ENCODE results near the gene ELOVL5. TPM values are rescaled to one million over a fixed set of nuclear protein-coding genes. Genes with fewer than 3 reads are reported as not detected.

The ELOVL5 gene
- polyA plus RNA-seq, 1 of the 3 experiments (the other 2 are of a cell fraction): 31.9 TPM

DNA sequence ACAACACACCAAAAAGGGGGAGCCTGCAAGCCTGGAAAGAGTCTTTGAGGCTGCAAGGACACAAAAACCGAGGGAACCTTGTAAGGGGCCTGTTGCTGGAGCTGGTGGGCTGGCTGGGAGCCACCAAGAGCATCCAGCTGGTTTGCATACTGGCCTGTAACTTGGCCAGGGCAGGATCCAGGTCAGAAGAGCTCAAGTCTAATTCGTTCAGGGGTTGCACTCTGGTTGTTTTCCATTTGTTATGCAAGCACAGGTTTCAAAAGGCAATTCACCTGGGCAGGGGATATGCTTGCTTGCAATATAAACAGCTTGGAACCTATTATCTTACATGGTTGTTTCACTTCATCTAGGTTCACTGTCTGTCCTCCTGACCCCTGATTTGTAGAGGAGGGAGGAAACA lies 101.8 kb downstream of the ELOVL5 start:
- Histone ChIP-seq H4K20me1 (ENCODE audit: insufficient read depth) (no peaks in the 10 kb centered on the region), H3K27ac (ENCODE audit: low read depth in 2 of 2, low read length in 1 of 2) (no peak overlapping the region), H3F3A (replicated peaks; ENCODE audit: insufficient read depth) (peaks cover 9% of the 10 kb centered on the region), H2AFZ (ENCODE audit: low read depth) (no peak overlapping the region), H3K36me3 (replicated peaks in 1 of 2; ENCODE audit: control insufficient read depth in 1 of 2, insufficient read depth in 2 of 2, low read length in 1 of 2) (no peaks in the 10 kb centered on the region), H3K4me3 (ENCODE audit: low read depth in 2 of 2, low read length in 1 of 2) (no peak overlapping the region), H3K9ac (no peak overlapping the region), H3K9me2 (no peaks in the 10 kb centered on the region), H3K9me3 (no peaks in the 10 kb centered on the region), H3K4me1 (ENCODE audit: control insufficient read depth in 1 of 2, insufficient read depth in 2 of 2, low read depth in 1 of 2, low read length in 1 of 2) (peaks cover 0 to 3% of the 10 kb centered on the region in 2 experiments; a peak in 1 of 4 replicates), H3K79me2 (ENCODE audit: insufficient read depth) (no peaks in the 10 kb centered on the region), H3K4me2 (no peak overlapping the region), H3K27me3 (ENCODE audit: insufficient read depth) (no peaks in the 10 kb centered on the region)
- no peak for DNase-seq
- WGBS (ENCODE audit: low lambda C conversion rate): 15% methylated on average over 2 of the region's 2 CpGs
- POLR2A ChIA-PET: no interaction called here
- CTCF ChIA-PET: no interaction called here
- TF ChIP-seq YY1 (IDR thresholded peaks at IDR 0.05; ENCODE audit: low read depth) (no peak), MXI1 (IDR thresholded peaks at IDR 0.05; ENCODE audit: low read depth, low read length) (no peak), FOSL2 (IDR thresholded peaks at IDR 0.05; ENCODE audit: borderline replicate concordance, low read depth) (no peak), JUND (IDR thresholded peaks at IDR 0.05) (no peak), SIN3A (IDR thresholded peaks at IDR 0.05; ENCODE audit: borderline replicate concordance, low read depth, low read length) (no peak), RCOR1 (IDR thresholded peaks at IDR 0.05; ENCODE audit: low read length) (no peak), NRF1 (IDR thresholded peaks at IDR 0.05; ENCODE audit: low read depth, low read length) (no peak), EZH2phosphoT487 (IDR thresholded peaks at IDR 0.05; ENCODE audit: borderline replicate concordance, low read depth) (no peak), POLR2AphosphoS5 (IDR thresholded peaks at IDR 0.05; ENCODE audit: low read depth, low read length) (no peak), GATA2 (CRISPR knock-in tag; IDR thresholded peaks at IDR 0.05) (no peak), RFX5 (IDR thresholded peaks at IDR 0.05; ENCODE audit: low read length) (no peak), RXRA (IDR thresholded peaks at IDR 0.05; ENCODE audit: borderline replicate concordance, low read depth) (no peak), GABPA (IDR thresholded peaks at IDR 0.05; ENCODE audit: low read depth) (no peak)
- TF ChIP-seq, protein P1, sequence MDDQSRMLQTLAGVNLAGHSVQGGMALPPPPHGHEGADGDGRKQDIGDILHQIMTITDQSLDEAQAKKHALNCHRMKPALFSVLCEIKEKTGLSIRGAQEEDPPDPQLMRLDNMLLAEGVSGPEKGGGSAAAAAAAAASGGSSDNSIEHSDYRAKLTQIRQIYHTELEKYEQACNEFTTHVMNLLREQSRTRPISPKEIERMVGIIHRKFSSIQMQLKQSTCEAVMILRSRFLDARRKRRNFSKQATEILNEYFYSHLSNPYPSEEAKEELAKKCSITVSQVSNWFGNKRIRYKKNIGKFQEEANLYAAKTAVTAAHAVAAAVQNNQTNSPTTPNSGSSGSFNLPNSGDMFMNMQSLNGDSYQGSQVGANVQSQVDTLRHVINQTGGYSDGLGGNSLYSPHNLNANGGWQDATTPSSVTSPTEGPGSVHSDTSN (IDR thresholded peaks at IDR 0.05): no peak
- TF ChIP-seq, protein P2, sequence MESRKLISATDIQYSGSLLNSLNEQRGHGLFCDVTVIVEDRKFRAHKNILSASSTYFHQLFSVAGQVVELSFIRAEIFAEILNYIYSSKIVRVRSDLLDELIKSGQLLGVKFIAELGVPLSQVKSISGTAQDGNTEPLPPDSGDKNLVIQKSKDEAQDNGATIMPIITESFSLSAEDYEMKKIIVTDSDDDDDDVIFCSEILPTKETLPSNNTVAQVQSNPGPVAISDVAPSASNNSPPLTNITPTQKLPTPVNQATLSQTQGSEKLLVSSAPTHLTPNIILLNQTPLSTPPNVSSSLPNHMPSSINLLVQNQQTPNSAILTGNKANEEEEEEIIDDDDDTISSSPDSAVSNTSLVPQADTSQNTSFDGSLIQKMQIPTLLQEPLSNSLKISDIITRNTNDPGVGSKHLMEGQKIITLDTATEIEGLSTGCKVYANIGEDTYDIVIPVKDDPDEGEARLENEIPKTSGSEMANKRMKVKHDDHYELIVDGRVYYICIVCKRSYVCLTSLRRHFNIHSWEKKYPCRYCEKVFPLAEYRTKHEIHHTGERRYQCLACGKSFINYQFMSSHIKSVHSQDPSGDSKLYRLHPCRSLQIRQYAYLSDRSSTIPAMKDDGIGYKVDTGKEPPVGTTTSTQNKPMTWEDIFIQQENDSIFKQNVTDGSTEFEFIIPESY (IDR thresholded peaks at IDR 0.05; ENCODE audit: borderline replicate concordance, low read depth): no peak
- TF ChIP-seq, protein P3, sequence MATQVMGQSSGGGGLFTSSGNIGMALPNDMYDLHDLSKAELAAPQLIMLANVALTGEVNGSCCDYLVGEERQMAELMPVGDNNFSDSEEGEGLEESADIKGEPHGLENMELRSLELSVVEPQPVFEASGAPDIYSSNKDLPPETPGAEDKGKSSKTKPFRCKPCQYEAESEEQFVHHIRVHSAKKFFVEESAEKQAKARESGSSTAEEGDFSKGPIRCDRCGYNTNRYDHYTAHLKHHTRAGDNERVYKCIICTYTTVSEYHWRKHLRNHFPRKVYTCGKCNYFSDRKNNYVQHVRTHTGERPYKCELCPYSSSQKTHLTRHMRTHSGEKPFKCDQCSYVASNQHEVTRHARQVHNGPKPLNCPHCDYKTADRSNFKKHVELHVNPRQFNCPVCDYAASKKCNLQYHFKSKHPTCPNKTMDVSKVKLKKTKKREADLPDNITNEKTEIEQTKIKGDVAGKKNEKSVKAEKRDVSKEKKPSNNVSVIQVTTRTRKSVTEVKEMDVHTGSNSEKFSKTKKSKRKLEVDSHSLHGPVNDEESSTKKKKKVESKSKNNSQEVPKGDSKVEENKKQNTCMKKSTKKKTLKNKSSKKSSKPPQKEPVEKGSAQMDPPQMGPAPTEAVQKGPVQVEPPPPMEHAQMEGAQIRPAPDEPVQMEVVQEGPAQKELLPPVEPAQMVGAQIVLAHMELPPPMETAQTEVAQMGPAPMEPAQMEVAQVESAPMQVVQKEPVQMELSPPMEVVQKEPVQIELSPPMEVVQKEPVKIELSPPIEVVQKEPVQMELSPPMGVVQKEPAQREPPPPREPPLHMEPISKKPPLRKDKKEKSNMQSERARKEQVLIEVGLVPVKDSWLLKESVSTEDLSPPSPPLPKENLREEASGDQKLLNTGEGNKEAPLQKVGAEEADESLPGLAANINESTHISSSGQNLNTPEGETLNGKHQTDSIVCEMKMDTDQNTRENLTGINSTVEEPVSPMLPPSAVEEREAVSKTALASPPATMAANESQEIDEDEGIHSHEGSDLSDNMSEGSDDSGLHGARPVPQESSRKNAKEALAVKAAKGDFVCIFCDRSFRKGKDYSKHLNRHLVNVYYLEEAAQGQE (IDR thresholded peaks at IDR 0.05; ENCODE audit: low read depth, low read length): no peak
- TF ChIP-seq, protein P4, sequence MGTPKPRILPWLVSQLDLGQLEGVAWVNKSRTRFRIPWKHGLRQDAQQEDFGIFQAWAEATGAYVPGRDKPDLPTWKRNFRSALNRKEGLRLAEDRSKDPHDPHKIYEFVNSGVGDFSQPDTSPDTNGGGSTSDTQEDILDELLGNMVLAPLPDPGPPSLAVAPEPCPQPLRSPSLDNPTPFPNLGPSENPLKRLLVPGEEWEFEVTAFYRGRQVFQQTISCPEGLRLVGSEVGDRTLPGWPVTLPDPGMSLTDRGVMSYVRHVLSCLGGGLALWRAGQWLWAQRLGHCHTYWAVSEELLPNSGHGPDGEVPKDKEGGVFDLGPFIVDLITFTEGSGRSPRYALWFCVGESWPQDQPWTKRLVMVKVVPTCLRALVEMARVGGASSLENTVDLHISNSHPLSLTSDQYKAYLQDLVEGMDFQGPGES (IDR thresholded peaks at IDR 0.05; ENCODE audit: low read depth, low read length): no peak
- TF ChIP-seq, protein P5, sequence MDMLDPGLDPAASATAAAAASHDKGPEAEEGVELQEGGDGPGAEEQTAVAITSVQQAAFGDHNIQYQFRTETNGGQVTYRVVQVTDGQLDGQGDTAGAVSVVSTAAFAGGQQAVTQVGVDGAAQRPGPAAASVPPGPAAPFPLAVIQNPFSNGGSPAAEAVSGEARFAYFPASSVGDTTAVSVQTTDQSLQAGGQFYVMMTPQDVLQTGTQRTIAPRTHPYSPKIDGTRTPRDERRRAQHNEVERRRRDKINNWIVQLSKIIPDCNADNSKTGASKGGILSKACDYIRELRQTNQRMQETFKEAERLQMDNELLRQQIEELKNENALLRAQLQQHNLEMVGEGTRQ (IDR thresholded peaks at IDR 0.05; ENCODE audit: borderline replicate concordance, low read depth, low read length): no peak
- TF ChIP-seq, protein P6, sequence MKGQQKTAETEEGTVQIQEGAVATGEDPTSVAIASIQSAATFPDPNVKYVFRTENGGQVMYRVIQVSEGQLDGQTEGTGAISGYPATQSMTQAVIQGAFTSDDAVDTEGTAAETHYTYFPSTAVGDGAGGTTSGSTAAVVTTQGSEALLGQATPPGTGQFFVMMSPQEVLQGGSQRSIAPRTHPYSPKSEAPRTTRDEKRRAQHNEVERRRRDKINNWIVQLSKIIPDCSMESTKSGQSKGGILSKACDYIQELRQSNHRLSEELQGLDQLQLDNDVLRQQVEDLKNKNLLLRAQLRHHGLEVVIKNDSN (IDR thresholded peaks at IDR 0.05; ENCODE audit: borderline replicate concordance, low read depth): no peak
- TF ChIP-seq, protein P7, sequence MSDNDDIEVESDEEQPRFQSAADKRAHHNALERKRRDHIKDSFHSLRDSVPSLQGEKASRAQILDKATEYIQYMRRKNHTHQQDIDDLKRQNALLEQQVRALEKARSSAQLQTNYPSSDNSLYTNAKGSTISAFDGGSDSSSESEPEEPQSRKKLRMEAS (IDR thresholded peaks at IDR 0.05; ENCODE audit: low read depth): no peak

All from SK-N-SH (cell line).